HG03135 (cell line): Measurements from ENCODE around the gene UNC13C.

Source experiments
- ATAC-seq: cut with Tn5 transposase; IDR thresholded peaks from one replicate; pipeline ENCODE4 v1.9.1; 2021; ENCODE audit warnings: mild to moderate bottlenecking, moderate library complexity; ENCODE audit not compliant: unreplicated experiment

The UNC13C gene

GRCh38 chr15:54608876-54609835 is 630.9 kb downstream of the UNC13C start:
- no peak for ATAC-seq

- ATAC-seq, result no peak
These were observed 639.9 kb downstream of the UNC13C start for GRCh38 chr15:54618120-54618519.

GRCh38 chr15:54619180-54619579 is 640.9 kb downstream of the UNC13C start:
- ATAC-seq, result no peak

- no peak for ATAC-seq
These were observed 642.7 kb downstream of the UNC13C start for GRCh38 chr15:54620916-54621315.

GRCh38 chr15:54636147-54636546 is 657.9 kb downstream of the UNC13C start:
- no peak for ATAC-seq

- no peak for ATAC-seq
These were observed 660.4 kb downstream of the UNC13C start for GRCh38 chr15:54638666-54639065.

- no peak for ATAC-seq
These were observed 662.6 kb downstream of the UNC13C start for GRCh38 chr15:54640873-54641272.

GRCh38 chr15:54644796-54645195 is 666.6 kb downstream of the UNC13C start:
- ATAC-seq, result no peak

GRCh38 chr15:54659646-54660045 is 681.4 kb downstream of the UNC13C start:
- no peak for ATAC-seq

GRCh38 chr15:54660356-54660755 is 682.1 kb downstream of the UNC13C start:
- no peak for ATAC-seq

- no peak for ATAC-seq
These were observed 697.0 kb downstream of the UNC13C start for GRCh38 chr15:54675241-54675640.

- ATAC-seq, result no peak
These were observed 703.3 kb downstream of the UNC13C start for GRCh38 chr15:54681584-54681983.
